NCI-H1436 treated with DMSO at 0.1 percent for 48 hours (cell line): ENCODE measurements around the gene TOM1L2.
A peak's percentile ranks its signal among the peaks of the same experiment; 100 is the strongest.
"Not testable (repeated sequence)": the region's sequence is repeated elsewhere in the genome, so short reads cannot be mapped to it uniquely, and the experiment has no call there.

Experiments
- DNase-seq: peaks from one replicate; lab custom pipeline; 2025; lab: John Stamatoyannopoulos, UW

Gene TOM1L2

DNA sequence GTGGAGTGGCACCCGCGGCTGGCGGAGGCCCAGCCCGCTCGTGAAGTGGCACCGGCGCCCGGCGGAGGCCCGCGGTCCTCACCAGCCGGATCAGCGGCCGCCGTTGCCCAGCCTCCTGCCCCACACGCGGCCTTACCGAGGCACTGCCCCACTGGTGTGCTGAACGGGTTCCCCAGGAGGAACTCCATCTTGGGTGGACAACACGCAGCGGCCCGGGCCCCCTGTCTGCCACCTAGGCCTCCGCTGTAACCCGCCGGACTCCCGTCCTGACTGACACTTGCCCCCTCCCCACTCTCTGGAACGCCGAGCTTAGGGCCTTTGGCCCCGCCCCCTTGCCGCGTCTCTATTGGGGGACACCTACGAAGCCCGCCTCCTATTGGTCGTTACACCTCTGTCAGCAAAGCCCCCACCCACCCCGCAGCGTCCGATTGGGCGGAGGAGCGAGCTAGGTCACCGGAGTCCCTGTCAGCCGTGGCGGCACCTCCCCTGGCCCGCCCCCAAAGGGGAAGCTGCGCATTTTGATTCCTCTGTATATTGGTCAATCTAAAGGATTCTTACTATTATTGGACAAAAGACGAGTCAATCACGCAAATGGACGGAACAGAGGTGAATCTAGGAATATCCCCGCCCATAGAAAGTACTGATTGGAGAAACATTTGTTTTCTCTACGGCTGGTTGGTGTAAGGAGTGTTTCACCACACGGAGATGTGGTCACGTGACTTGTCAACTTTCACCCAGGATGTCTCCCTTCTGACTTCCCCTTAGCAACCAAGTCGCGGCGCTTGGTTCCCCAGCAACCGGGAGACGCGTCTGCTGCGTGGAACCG is at the start of gene TOM1L2, which contains the start of gene DRC3:
TOM1L2 (minus strand) TSS at position 275 of the 826 bp plus-strand sequence; CDS start at position 188, 87 bp downstream.
DRC3 (plus strand) TSS at position 737 of the 826 bp plus-strand sequence. CDS start 4,737 bp downstream, outside the sequence.
- DNase-seq, result peak; percentile 100

DNA sequence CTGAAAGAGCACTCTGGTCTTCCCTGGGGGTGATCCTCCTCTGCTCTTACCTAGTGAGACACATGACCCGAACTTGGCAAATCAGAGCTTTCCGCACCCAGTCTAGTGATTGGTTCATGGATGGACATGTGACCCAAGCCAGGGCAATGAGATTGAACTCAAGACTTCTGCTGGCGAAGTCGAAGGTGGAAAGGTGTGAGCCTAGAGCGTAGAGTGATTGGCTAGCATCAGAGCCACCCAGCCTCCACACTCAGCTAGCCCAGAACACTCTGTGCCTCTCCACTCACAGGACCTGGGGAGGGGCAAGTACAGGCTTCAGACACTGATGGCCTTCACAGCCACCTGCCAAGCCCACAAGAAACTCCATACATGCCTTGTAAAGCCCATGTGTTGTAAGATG is 49.2 kb upstream of the TOM1L2 start:
- DNase-seq, result no peak

DNA sequence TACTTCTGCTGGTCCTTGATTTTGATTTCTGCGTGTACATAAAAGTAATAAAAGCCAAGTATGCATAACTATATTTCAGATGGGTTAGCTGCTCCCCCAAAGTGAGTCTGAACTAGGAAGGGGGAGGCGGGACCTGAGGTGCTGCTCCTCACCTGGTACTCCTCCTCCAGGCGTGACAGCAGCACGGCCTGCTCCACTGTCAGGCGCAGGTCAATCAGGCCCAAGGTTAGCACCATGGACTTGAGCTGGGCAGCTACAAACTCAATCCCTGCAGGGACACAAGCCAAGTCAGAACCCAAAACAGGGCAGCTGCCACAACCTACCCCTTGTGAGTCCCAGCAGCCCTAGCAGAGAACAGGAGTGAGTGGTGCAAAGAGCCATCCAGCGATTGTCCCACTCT is 48.8 kb upstream of the TOM1L2 start:
- no peak for DNase-seq

DNA sequence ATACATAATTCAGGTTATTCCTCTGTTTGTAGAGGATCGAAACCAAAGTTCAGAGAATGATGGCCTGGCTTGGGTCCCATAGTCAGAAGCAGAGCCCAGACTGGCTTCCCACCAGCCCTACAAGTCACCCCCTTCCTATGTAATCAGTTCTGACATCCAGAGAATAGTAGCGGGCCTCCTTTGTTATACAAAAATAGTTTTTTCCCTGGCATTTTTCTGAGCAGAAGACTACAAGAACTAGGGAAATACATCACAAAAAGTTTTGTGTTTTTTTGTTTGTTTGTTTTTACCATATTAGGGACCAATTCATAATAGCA is 47.6 kb upstream of the TOM1L2 start:
- DNase-seq, result no peak

DNA sequence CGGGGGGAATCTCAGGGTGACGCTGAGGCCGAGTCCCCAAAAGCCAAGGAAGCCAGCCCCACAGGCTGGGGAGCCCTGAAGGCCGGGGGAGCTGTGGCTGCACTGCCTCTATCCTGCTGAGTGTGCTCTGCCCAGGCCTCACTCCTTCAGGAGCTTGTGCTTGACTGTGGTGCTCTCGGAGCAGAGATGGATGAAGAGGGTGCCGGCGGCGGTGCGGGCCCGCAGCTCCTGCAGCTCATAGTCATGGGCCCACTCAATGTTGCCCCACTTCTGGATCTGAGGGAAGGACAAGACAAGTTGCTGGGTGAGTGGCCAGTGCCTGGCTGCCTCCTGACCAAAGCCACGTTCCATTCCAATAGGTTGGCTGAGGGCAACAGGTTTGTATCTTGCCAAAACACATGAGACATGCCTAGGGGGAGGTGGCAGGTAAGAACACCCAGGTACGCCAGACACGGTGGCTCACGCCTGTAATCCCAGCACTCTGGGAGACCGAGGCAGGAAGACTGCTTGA is 46.3 kb upstream of the TOM1L2 start:
- DNase-seq, result no peak

DNA sequence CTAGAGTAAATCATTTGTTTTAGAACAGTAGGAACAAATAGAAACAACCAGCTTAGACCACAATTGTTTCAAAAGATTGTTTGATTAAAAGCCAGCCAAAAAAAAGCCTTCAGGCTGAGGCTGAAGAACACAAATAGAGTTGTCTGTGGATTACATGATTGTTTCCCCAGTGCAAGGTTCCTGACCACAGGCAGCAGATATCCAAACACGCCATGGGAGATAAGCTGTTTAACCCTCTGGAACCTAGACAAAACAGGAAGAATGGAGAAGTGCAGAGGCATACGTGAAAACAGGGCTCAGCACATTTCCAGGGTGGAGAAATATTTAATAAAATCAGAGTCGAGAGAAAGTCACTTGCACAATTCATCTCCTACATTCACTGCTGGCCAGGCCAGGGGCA is 45.8 kb upstream of the TOM1L2 start:
- DNase-seq, result no peak

DNA sequence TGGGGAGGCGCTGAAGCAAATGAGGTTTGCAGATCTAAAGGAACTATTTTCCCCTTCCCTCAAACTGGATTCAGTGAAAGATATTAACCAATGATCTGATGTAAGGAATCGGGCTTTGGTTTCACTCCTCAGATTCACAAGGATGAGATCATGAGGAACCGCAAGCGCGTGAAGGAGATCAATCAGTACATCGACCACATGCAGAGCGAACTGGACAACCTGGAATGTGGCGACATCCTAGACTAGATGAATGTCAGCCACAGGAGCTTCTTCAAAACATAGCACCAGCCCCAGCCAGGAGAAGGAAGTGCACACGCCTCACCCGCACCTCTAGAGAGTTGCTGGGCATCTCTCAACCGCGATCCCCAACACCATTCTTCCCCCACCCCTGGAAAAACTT is 44.2 kb upstream of the TOM1L2 start:
- no peak for DNase-seq

DNA sequence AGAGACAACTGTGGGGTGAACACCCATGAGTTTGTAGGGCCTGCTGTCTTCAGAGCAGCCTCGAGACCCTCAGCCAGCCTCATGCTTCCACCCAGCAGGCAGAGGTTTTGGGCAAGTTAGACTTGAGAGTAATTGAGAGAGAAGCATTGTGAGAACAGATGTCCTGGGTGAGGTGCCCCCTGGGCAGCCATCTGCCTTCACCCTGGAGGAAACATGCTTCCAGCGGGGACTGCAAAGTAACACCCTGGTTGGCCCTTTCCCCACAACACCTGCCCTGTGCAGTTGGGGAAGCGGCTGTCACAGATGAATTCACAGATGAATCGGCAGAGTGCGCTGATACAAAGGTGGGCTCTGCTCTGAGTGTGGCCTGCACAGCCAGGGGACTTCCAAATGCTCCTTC is 43.4 kb upstream of the TOM1L2 start:
- DNase-seq, result no peak

DNA sequence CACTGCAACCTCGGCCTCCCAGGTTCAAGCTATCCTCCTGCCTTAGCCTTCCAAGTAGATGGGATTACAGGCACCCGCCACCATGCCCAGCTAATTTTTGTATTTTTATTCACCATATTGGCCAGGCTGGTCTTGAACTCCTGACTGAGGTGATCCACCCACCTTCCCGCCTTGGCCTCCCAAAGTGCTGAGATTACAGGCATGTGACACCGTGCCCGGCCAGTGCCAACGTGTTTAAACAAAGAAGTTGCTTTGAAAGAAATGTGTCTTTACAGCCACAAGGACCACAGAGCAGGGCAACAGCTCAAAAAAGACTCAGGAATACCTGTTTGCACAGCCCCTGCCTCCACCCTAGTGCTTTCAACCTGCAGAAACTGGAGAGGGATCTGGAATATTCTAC is 41.8 kb upstream of the TOM1L2 start:
- no peak for DNase-seq

DNA sequence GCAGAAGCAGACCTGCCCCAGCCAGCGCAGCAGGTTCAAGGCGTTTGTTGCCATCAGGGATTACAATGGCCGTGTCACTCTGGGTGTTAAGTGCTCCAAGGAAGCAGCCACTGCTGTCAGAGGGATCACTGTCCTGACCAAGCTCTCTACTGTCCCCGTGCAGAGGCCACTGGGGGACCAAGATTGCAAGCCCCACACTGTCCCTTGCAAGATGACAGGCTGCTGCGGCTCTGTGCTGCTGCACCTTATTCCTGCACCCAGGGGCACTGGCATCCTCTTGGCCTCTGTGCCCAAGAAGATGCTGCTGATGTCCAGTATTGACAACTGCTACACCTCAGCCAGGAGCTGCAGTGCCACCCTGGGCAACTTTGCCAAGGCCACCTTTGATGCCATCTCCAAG is 39.1 kb upstream of the TOM1L2 start:
- no peak for DNase-seq

DNA sequence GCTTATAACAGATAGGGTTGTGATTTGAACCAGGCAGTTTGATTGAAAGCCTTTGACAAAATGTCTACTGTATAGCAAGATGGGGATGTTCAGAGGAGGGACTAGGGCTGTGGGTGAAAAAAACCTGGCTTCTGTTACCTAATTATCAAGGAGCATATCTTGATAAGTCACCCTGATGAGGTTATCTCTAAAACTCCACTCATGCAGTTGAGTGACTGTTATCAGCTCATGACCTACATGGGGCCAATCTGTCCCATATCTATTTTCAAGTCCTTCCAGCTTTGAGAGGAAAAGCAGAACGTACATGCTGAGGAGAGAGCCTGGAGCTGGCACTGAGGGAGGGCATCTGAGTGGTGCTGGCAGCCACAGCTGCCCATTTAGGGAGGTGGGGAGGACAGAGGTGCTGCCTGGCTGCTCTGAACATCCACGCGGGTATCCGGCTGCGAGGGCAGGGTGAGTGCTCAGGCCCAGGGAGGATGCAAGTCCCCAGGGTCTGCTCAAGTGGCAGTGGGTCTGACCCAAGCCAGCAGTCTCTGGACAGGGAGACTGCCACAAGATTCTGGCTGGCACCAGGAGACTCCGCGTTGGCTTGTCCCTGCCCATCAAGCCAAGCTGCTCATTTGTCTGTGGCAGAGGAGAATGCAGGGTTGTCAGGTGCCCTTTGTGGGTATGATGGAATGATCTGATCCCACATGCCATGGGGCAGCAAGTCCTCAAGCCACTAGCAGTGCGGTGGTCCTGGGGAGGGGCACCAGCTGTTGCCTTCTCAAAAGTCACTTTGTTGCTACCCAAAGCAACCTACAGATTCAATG is 37.6 kb upstream of the TOM1L2 start:
- no peak for DNase-seq

DNA sequence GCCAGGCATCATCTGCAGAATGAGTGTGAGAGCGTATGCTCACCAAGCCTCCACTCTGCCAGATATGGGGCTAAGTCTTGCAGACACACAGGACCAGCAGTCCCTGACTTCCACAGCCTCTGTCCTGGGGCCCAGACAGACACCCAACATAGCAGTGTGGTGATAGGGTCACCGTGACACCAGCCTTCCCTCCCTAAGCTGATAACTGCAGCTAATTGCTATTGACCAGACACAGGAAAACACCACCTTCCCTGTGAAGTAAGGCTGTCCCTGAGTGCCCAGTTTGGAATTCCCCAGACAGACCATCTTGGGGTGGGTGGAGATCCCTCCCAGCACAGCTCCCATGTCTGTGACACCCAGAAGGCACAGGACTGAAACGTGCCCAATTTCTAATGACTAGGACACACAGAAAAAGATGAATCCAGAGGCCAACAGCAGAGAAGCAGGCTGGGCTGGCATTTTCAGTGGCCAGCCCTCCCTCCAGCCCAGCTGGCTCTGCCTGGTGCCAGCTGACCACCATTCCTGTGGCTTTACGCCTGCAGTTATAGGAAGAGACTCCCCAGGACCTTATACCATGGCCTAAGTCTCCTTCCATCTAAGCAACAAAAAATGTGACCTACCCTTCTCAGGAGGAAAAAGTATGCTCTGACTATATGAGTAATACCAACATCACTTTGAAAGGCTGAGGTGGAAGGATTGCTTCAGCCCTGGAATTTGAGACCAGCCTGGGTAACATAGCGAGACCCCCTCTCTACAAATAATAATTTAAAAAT is 36.5 kb upstream of the TOM1L2 start:
- no peak for DNase-seq

DNA sequence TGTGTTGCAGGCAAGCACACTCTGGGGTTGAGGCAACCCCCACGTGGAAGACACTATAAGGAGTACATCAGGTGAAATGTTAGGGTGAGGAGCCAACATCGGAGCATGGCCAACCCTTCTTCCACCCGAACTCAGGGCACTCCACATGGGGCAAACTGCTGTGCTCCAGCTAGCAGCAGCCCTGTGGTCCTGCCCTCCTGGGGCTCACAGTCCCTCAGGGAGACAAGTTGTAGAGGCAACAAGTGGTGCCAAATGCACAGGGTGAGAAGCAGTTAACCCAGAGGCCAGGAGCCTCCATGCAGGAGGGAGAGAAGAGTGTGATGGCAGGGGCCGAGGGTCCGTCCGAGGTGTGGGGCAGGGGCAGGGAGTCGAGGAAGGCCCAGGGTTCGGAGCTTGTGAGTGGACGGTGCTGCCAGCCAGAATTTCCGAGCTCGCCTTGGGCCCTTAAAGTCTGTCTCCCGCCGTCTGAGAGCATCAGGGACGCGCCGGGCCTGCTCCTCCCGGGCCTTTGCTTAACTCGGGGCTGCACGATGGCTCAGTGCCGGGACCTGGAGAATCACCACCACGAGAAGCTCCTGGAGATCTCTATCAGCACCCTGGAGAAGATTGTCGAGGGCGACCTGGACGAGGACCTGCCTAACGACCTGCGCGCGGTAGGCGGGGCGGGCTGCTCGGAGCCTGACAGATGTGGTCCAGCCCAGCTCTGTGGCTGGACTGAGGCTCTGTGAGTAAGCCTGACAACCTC is 34.5 kb upstream of the TOM1L2 start:
- no peak for DNase-seq

DNA sequence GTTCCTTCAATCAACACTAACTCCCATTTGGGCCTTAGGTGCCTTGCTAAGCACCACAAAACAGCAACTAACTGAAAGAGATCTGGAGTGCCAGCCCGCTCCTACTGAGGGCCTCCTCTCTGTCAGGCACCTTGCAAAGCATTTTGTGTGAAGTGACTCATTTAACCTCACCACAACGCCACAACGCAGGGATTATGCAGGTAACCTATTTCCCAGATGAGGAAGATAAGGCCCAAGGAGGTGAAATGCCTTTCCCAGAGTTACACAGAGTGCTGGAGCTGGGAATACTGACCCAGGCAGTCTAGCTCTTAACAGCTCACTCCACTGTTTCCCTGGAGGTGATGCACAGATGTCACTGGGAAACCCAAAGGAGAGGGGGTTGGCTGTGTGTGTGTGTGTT is 33.3 kb upstream of the TOM1L2 start:
- DNase-seq, result no peak

DNA sequence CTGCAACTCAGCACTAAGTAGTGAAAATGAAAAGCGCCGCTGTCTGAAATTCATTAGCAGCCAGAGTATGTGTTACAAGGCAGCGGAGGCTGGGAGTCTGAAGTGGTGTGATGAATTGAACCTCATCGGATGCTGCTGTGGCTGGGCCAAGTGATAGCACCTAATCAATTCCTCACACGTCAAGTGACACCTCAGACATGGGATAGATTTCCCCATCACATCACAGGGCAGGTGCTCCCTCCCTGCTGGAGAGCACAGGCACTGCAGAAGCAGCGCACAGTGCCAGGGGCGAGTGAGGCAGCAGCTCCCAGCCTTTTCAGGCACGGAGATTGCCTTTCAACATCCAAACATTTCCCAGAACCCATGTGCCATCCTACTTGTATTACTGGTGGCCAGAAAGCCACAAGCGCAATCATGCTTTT is 32.7 kb upstream of the TOM1L2 start:
- no peak for DNase-seq

DNA sequence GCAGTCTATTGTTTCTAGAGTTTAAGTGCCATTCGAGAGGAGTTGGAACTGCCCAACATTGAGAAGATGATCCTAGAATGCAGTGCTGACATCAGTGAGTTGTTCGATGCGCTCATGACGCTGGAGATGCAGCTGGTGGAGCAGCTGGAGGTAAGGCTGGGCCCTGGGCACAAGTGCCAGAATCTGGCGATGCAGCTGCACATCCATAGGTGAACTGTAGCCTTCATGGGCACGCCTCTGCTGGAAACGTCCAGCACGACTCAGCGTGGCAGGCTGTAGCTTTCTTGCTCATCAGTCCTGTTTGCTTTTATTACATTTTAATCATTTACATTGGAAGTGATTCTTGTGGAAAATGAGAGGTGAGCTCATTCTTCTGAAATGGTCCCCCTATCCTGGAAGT is 32.1 kb upstream of the TOM1L2 start:
- no peak for DNase-seq

DNA sequence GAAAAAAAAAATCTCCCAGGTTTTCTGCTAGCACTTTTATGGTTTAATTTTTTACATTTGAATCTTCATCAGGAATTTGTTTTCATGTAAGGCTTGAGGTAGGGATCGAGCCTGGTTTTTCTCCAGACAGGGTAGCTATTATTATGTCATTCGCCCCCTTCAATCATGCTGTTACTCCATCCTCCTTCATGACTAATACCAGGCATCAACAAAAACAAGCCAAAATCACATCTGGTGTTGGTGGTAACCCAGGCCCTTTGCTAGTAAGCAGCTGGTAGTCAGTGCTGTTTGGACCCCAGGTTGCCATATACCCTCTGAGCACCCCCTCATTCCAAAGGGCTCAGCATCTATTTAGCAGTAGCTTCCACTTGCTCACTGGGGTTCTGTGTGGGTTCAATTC is 30.0 kb upstream of the TOM1L2 start:
- DNase-seq, result no peak

DNA sequence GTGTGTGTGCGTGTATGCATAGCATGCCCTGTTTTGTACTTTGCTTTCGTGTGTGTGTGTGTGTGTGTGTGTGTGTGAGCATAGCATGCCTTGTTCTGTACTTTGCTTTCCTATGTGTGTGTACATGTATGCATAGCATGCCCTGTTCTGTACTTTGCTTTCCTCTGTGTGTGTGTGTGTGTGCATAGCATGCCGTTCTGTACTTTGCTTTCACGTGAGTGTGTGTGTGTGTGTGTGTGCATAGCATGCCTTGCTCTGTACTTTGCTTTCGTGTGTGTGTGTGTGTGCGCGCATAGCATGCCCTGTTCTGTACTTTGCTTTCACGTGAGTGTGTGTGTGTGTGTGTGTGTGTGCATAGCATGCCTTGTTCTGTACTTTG is 27.8 kb upstream of the TOM1L2 start:
- DNase-seq, result no peak

DNA sequence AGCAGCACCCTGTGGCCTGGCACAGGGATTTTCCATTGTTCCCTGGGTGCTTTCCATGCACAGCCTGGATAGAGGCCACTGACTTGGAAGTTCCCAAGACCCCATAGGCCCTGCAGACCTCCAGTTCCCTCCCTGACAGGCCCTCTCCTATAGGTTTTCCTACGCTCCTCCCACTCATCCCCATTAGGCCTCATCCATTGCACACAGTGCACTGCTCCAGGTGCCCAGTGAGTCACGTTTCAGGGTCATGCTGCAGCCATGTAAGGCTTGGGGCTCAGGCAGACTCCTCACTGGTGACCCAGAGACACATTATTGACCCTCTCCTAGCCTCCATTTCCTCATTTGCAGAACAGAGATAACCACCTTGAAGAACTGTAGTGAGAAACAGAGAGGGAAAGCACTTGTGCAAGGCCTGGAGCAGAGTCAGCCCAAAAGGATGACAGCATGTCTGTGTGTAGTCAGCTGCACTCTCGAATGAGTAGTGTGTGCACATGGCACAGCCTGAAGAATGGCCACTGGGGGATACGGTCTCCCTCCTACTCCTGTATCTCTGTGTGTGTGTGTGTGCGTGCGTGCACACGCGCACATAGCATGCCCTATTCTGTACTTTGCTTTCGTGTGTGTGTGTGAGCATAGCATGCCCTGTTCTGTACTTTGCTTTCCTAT is 27.3 kb upstream of the TOM1L2 start:
- no peak for DNase-seq

DNA sequence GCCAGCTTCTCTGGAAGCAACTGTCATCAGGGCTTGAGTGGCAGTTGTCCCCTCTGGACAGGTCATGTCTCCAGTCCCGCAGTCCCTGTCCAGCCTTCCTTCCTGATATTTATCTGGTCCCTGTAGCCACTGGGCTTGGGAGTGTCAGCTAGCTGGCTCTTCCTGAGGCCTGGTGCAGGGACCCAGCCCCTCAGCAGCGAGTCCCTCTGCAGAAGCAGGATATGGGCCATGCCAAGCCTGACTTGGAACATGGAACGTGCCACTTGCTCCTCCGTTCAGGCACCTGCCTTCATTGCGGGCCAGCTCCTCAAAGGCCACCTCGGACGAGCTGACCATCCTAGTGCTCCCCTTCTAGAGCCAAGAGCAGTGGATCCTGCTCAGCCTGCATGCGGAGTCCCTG is 26.7 kb upstream of the TOM1L2 start:
- DNase-seq, result no peak

DNA sequence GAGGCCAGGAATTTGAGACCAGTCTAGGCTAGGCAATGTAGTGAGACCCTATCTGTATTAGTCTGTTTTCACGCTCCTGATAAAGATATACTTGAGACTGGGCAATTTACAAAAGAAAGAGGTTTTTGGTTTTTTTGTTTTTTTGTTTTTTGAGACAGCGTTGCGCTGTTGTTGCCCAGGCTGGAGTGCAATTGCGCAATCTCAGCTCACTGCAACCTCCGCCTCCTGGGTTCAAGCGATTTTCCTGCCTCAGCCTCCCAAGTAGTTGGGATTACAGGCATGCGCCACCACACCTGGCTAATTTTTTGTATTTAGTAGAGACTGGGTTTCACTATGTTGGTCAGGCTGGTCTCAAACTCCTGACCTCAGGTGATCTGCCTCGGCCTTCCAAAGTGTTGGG is 23.7 kb upstream of the TOM1L2 start:
- DNase-seq, result not testable (repeated sequence)
